ENCODE measurements around the gene SMNDC1. TPM values are rescaled to one million over a fixed set of nuclear protein-coding genes. Genes with fewer than 3 reads are reported as not detected.
A peak's percentile ranks its signal among the peaks of the same experiment; 100 is the strongest.

Gene SMNDC1
- total RNA-seq, 4 donors from 2014 or later, result 12.0 to 20.4 (median 17.4) TPM

GRCh38 chr10:110296966-110297365 is 7.8 kb downstream of the SMNDC1 start:
- Histone ChIP-seq H3K36me3 (peaks cover 19 to 97% of the 10 kb centered on the region in 2 donors), H3K27ac (peak overlapping the region in 3 of 4 donors; percentile 2 to 62 (median 56))

GRCh38 chr10:110286841-110287240 is 17.9 kb downstream of the SMNDC1 start:
- no peak for ATAC-seq
- Histone ChIP-seq H3K4me3 (no peak overlapping the region), H3K27ac (no peak overlapping the region), H3K27me3 (no peaks in the 10 kb centered on the region), H3K4me1 (peaks cover 0 to 13% (median 0%) of the 10 kb centered on the region in 3 donors), H3K9me3 (no peaks in the 10 kb centered on the region), H3K36me3 (peaks cover 2 to 75% of the 10 kb centered on the region in 2 donors)
- WGBS, 2 donors (ENCODE audit: low coverage in 1 of 2), result 93 to 100% methylated on average over 2 of the region's 2 CpGs
- TF ChIP-seq POLR2AphosphoS5 (IDR thresholded peaks at IDR 0.05) (no peak), EP300 (IDR thresholded peaks at IDR 0.05) (no peak), POLR2A (IDR thresholded peaks at IDR 0.05) (no peak), CTCF (IDR thresholded peaks at IDR 0.05) (no peak)

More at GRCh38 chr10:110296966-110297365, 7.8 kb downstream of the SMNDC1 start:
- no peak for ATAC-seq
- Histone ChIP-seq H3K9me3 (no peaks in the 10 kb centered on the region), H3K4me1 (peaks cover 8 to 62% (median 13%) of the 10 kb centered on the region in 3 donors), H3K4me3 (no peak overlapping the region), H3K27me3 (no peaks in the 10 kb centered on the region)
- 64 to 67% methylated on average over 1 of the region's 1 CpG for WGBS, 2 donors (ENCODE audit: low coverage in 1 of 2)
- TF ChIP-seq POLR2AphosphoS5 (IDR thresholded peaks at IDR 0.05) (no peak), EP300 (IDR thresholded peaks at IDR 0.05) (no peak), CTCF (IDR thresholded peaks at IDR 0.05) (no peak), POLR2A (IDR thresholded peaks at IDR 0.05) (no peak)

- ATAC-seq, result no peak
- H3K9me3 ChIP-seq, result no peaks in the 10 kb centered on the region
- no peak overlapping the region for H3K27ac ChIP-seq
- TF ChIP-seq POLR2A (IDR thresholded peaks at IDR 0.05) (no peak), POLR2AphosphoS5 (IDR thresholded peaks at IDR 0.05) (no peak), CTCF (IDR thresholded peaks at IDR 0.05) (no peak), EP300 (IDR thresholded peaks at IDR 0.05) (no peak)
- 83 to 90% methylated on average over 2 of the region's 2 CpGs for WGBS, 2 donors (ENCODE audit: low coverage in 1 of 2)
- peaks cover 2 to 71% of the 10 kb centered on the region in 2 donors for H3K36me3 ChIP-seq
- peaks cover 0 to 16% (median 0%) of the 10 kb centered on the region in 3 donors for H3K4me1 ChIP-seq
- no peak overlapping the region for H3K4me3 ChIP-seq
- no peaks in the 10 kb centered on the region for H3K27me3 ChIP-seq
Observed at GRCh38 chr10:110285501-110285900, 19.2 kb downstream of the SMNDC1 start.

GRCh38 chr10:110284262-110284661 is 20.5 kb downstream of the SMNDC1 start:
- Histone ChIP-seq H3K4me3 (no peak overlapping the region), H3K9me3 (no peaks in the 10 kb centered on the region), H3K27me3 (no peaks in the 10 kb centered on the region), H3K36me3 (peaks cover 2 to 68% of the 10 kb centered on the region in 2 donors), H3K27ac (no peak overlapping the region), H3K4me1 (peaks cover 0 to 25% (median under 1%) of the 10 kb centered on the region in 3 donors)
- no peak for TF ChIP-seq EP300 (IDR thresholded peaks at IDR 0.05)
- TF ChIP-seq CTCF (IDR thresholded peaks at IDR 0.05), result no peak
- TF ChIP-seq POLR2A (IDR thresholded peaks at IDR 0.05), result no peak
- no peak for TF ChIP-seq POLR2AphosphoS5 (IDR thresholded peaks at IDR 0.05)
- WGBS, 2 donors (ENCODE audit: low coverage in 1 of 2), result 93 to 97% methylated on average over 3 of the region's 3 CpGs
- ATAC-seq, result no peak

- peak overlapping the region; percentile 35 to 86 (median 66) for H3K27ac ChIP-seq
- no peaks in the 10 kb centered on the region for H3K9me3 ChIP-seq
- no peak overlapping the region for H3K4me3 ChIP-seq
- peak; percentile 59 for ATAC-seq
- H3K4me1 ChIP-seq, result peaks cover 10 to 71% (median 25%) of the 10 kb centered on the region in 3 donors
- TF ChIP-seq EP300 (IDR thresholded peaks at IDR 0.05) (no peak), CTCF (IDR thresholded peaks at IDR 0.05) (peak; percentile 37 to 95 (median 86)), POLR2AphosphoS5 (IDR thresholded peaks at IDR 0.05) (peak; percentile 68)
- H3K27me3 ChIP-seq, result no peaks in the 10 kb centered on the region
- WGBS, 2 donors (ENCODE audit: low coverage in 1 of 2), result 16 to 24% methylated on average over 6 of the region's 6 CpGs
- H3K36me3 ChIP-seq, result peaks cover 2 to 21% of the 10 kb centered on the region in 2 donors
Observed at GRCh38 chr10:110279407-110279986, 25.2 kb downstream of the SMNDC1 start.

Measured in gastroesophageal sphincter (tissue), 4 donors.